Ascending aorta (tissue), 2 donors: ENCODE measurements around the gene FKBP7. TPM values are rescaled to one million over a fixed set of nuclear protein-coding genes. Genes with fewer than 3 reads are reported as not detected.

Experiments used
- DNase-seq, 2 donors: peaks; one replicate each; pipeline ENCODE4 v3.0.0-alpha.2; 2019; ENCODE audit warnings: low spot score in 2 of 2
- H3K27ac ChIP-seq, 2 donors: fragments of 200-600 bp; sonication (generic); one replicate each; pipeline ENCODE4 v1.5.1; 2016 to 2017; ENCODE audit warnings: mild to moderate bottlenecking in 1 of 2
- H3K27me3 ChIP-seq: fragments of 200-600 bp; sonication (generic); one replicate; pipeline ENCODE4 v1.5.1; 2017
- H3K36me3 ChIP-seq, 2 donors: fragments of 200-600 bp; sonication (generic); one replicate each; pipeline ENCODE4 v1.5.1; 2016
- H3K4me1 ChIP-seq, 2 donors: fragments of 200-600 bp; sonication (generic); one replicate each; pipeline ENCODE4 v1.5.1; 2016 to 2017; ENCODE audit warnings: mild to moderate bottlenecking in 1 of 2
- H3K4me3 ChIP-seq, 2 donors: fragments of 200-600 bp; sonication (generic); one replicate each; pipeline ENCODE4 v1.5.1; 2016 to 2017; ENCODE audit warnings: mild to moderate bottlenecking in 1 of 2
- H3K9me3 ChIP-seq, 2 donors: fragments of 200-600 bp; sonication (generic); one replicate each; pipeline ENCODE4 v1.5.1; 2016
- CTCF ChIP-seq, 3 experiments: fragments of 200-600 bp in 2 of 3; fragments of 450-650 bp in 1 of 3; sonication (generic) in 2 of 3; IDR thresholded peaks; one replicate each; pipeline ENCODE4 v1.5.1; 2016 to 2019; ENCODE audit warnings: antibody characterized with exemption in 3 of 3, mild to moderate bottlenecking in 1 of 3, moderate library complexity in 1 of 3
- intact Hi-C: fragments of 100-400 bp; cut with DNase I; formaldehyde crosslinking; loops from one replicate; pipeline ENCODE4 v1.15.1; 2023
- total RNA-seq: library from RNA; depleted of rRNA; stranded (reverse); fragments of >200 nt; gene quantifications from one replicate; pipeline ENCODE4 v1.1.0, GENCODE V29; 2016

FKBP7 gene
- total RNA-seq, 1 donor from 2014 or later = 7.7 TPM

GRCh38 chr2:178452334-178452733 is 26.1 kb downstream of the FKBP7 start:
- intact Hi-C loops = loop anchor here (5.0 kb wide), 2 partner anchors 155 to 1240 kb away; partner anchors contain the start of gene HNRNPA3
- peaks cover 7 to 20% of the 10 kb centered on the region in 2 donors for H3K4me1 ChIP-seq
- no peaks in the 10 kb centered on the region for H3K27me3 ChIP-seq
- H3K9me3 ChIP-seq = no peaks in the 10 kb centered on the region
- H3K4me3 ChIP-seq = no peak overlapping the region
- no peak overlapping the region for H3K27ac ChIP-seq
- no peaks in the 10 kb centered on the region for H3K36me3 ChIP-seq
- no peak for DNase-seq
- no peak for TF ChIP-seq CTCF (IDR thresholded peaks at IDR 0.05)

DNA sequence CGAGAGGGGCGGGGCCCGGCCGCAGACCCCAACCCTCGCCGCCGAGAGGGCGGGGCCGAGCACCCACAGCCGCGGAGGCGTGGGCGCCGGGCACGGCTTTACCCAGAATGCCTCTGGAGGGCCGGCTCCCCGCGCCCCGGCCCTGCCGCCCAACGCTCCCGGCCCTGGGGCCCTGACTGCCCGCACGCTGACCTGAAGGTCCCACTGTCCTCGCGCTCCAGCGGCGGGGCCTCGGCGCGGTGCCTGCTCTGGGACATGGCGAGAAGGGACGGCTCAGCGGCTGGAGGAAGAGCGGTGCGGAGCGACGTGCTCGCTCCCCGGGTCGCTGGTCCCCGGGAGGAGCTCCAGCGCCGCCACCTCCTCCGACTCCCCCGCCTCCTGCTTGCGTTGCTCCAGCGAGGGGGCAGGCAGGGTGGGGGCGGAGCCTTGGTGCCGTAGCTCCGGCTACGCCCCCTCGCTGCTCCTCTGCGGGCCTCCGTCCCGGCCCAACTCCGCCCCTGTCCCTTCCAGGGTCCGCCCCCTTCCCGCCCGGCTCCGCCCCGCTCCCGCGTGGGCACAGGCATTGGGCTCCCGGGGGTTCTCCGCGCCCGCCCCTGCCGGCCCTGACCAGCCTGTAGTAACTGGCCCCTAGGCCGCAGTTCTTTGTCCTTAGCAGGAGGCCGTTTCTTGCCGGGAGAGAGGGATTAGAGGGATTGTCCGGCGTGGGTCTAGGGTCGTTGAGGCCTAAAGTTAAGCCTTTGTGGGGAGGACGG is 27.4 kb downstream of the FKBP7 start, which contains the start of the genes PJVK and PRKRA:
PJVK (plus strand) TSS at position 605 of the 752 bp plus-strand sequence. CDS start 2,032 bp downstream, outside the sequence.
PRKRA (minus strand) TSS at position 402 of the 752 bp plus-strand sequence; CDS start at position 257, 145 bp downstream.
- peak within 1 kb of the TSS; percentile 93 to 96 for H3K4me3 ChIP-seq
- peaks cover 5 to 6% of the 10 kb centered on the region in 2 donors for H3K36me3 ChIP-seq
- intact Hi-C loops = loop anchor here (1.0 to 5.0 kb wide), 5 partner anchors 27 to 1239 kb away; partner anchors contain the start of genes FKBP7 and HNRNPA3
- peaks cover 7 to 20% of the 10 kb centered on the region in 2 donors for H3K4me1 ChIP-seq
- H3K9me3 ChIP-seq = no peaks in the 10 kb centered on the region
- peak within 1 kb of the TSS; percentile 98 to 99 for H3K27ac ChIP-seq
- TF ChIP-seq CTCF (IDR thresholded peaks at IDR 0.05) = no peak
- no peaks in the 10 kb centered on the region for H3K27me3 ChIP-seq
- DNase-seq = peak; percentile 91 to 98

DNA sequence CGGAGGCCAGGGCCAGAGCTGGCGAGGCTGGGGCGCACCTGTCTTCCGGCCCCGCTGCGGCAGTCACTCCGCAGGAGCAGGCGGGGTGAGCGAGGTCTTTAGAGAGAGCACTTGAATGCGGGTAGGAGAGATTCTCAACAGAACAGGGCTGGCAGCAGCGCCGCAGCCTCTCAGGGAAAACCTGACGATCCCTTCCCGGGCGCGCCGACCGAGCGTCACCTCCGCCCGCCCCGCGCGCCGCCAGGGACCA is 28.0 kb downstream of the FKBP7 start:
- Histone ChIP-seq H3K9me3 (no peaks in the 10 kb centered on the region), H3K27me3 (no peaks in the 10 kb centered on the region), H3K27ac (peak overlapping the region; percentile 98 to 99), H3K4me1 (peaks cover 7 to 20% of the 10 kb centered on the region in 2 donors), H3K36me3 (peaks cover 10 to 11% of the 10 kb centered on the region in 2 donors), H3K4me3 (peak overlapping the region; percentile 93 to 96)
- peak; percentile 14 to 88 for DNase-seq
- no peak for TF ChIP-seq CTCF (IDR thresholded peaks at IDR 0.05)
- intact Hi-C loops = loop anchor here (5.0 kb wide), 2 partner anchors 153 to 1238 kb away; partner anchors contain the start of gene HNRNPA3

DNA sequence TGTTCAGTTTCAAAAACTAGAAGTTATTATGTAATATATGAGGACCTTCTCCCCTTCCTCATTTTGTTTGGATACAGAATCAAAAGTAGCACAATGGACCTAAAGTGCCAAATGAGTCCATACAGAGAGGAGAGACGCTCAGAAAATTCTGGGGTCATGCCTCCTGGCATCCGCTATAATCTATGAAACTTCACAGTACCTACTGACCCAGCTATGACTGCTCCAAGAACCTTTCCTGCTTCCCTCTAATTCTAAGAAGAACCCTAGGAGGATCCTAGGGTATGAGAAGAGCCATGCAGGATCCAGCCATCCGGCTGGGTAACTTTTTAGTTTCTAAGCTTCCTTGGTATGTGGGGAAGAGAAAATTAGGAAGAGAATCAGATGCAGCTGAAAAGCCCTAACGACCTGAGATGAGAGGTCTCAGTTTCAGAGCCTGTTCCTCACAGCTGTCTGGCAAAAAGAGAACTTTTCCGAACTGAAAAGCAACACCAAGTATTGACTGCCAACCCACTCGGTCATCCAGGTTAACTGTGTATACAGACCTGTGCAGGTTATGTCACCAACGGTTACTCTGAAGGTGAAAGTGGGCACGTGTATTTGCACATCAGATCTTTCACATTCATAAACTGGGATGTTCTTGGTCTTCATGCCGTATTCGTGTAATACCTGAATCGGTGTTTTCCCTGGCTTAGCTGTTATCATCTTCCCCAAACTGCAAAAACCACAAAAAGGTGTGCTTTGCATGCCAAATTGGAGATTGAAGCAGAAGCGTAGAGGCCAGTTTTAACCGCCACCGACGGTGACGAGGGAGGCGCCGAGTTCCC is 28.5 kb downstream of the FKBP7 start:
- no peaks in the 10 kb centered on the region for H3K9me3 ChIP-seq
- peak overlapping the region; percentile 98 to 99 for H3K27ac ChIP-seq
- TF ChIP-seq CTCF (IDR thresholded peaks at IDR 0.05) = no peak
- intact Hi-C loops = loop anchor here (5.0 kb wide), 2 partner anchors 153 to 1238 kb away; partner anchors contain the start of gene HNRNPA3
- H3K4me1 ChIP-seq = peaks cover 7 to 20% of the 10 kb centered on the region in 2 donors
- DNase-seq = no peak
- H3K4me3 ChIP-seq = peak overlapping the region; percentile 93 to 96
- H3K27me3 ChIP-seq = no peaks in the 10 kb centered on the region
- H3K36me3 ChIP-seq = peaks cover 15 to 17% of the 10 kb centered on the region in 2 donors

GRCh38 chr2:178448968-178449661 is 29.3 kb downstream of the FKBP7 start:
- Histone ChIP-seq H3K4me1 (peaks cover 7 to 20% of the 10 kb centered on the region in 2 donors), H3K27me3 (no peaks in the 10 kb centered on the region), H3K9me3 (no peaks in the 10 kb centered on the region), H3K36me3 (peaks cover 18 to 22% of the 10 kb centered on the region in 2 donors), H3K4me3 (peak overlapping the region; percentile 93 to 96), H3K27ac (peak overlapping the region in 1 of 2 donors; percentile 99)
- DNase-seq = no peak
- intact Hi-C loops = no loop called here
- no peak for TF ChIP-seq CTCF (IDR thresholded peaks at IDR 0.05)
